Limb (tissue), 2 donors: Measurements from ENCODE around the gene PLA2G4B.

Experiments used
- DNase-seq, 2 donors: peaks; one replicate each; pipeline ENCODE4 v3.0.0-alpha.2; 2016; ENCODE audit errors: extremely low spot score in 2 of 2

Gene PLA2G4B

GRCh38 chr15:41838400-41838897, at the start of gene PLA2G4B:
Gene PLA2G4B (plus strand): TSS chr15:41838847. CDS start chr15:41838914, 67 bp downstream.
- no peak for DNase-seq

- no peak for DNase-seq
These were observed 49.4 kb upstream of the PLA2G4B start for GRCh38 chr15:41789236-41789635.

GRCh38 chr15:41789662-41790061, 49.0 kb upstream of the PLA2G4B start:
- DNase-seq, result no peak

- no peak for DNase-seq
These were observed 48.5 kb upstream of the PLA2G4B start for GRCh38 chr15:41790169-41790568.

GRCh38 chr15:41790756-41791546, 47.7 kb upstream of the PLA2G4B start:
- no peak for DNase-seq

GRCh38 chr15:41791547-41791937, 47.1 kb upstream of the PLA2G4B start:
- no peak for DNase-seq

GRCh38 chr15:41792000-41792637, 46.5 kb upstream of the PLA2G4B start:
- DNase-seq, result peak in 1 of 2 donors; percentile 27

GRCh38 chr15:41794081-41794480, 44.6 kb upstream of the PLA2G4B start:
- no peak for DNase-seq

GRCh38 chr15:41795996-41796856, 42.4 kb upstream of the PLA2G4B start:
- peak in 1 of 2 donors; percentile 69 for DNase-seq

- no peak for DNase-seq
These were observed 41.3 kb upstream of the PLA2G4B start for GRCh38 chr15:41797201-41797944.

- DNase-seq, result no peak
These were observed 39.8 kb upstream of the PLA2G4B start for GRCh38 chr15:41798607-41799487.

- no peak for DNase-seq
These were observed 39.2 kb upstream of the PLA2G4B start for GRCh38 chr15:41799488-41799805.

- DNase-seq, result no peak
These were observed 37.5 kb upstream of the PLA2G4B start for GRCh38 chr15:41801185-41801584.

- no peak for DNase-seq
These were observed 36.7 kb upstream of the PLA2G4B start for GRCh38 chr15:41801850-41802455.

- no peak for DNase-seq
These were observed 34.3 kb upstream of the PLA2G4B start for GRCh38 chr15:41804361-41804760.

GRCh38 chr15:41804916-41805666, 33.6 kb upstream of the PLA2G4B start:
- no peak for DNase-seq

- no peak for DNase-seq
These were observed 32.9 kb upstream of the PLA2G4B start for GRCh38 chr15:41805711-41806110.

GRCh38 chr15:41806291-41807181, 32.1 kb upstream of the PLA2G4B start:
- no peak for DNase-seq
